Spinal cord (tissue), 10 donors: Measurements from ENCODE around the gene SLC31A2. TPM values are rescaled to one million over a fixed set of nuclear protein-coding genes. Genes with fewer than 3 reads are reported as not detected.

Source experiments
- DNase-seq, 6 donors: peaks; one replicate each; pipeline versions ENCODE4 v3.0.0 to v3.0.0-alpha.2; 2013 to 2015; ENCODE audit warnings: low spot score in 6 of 6, low read depth in 4 of 6
- H3K27ac ChIP-seq: one replicate; pipeline ENCODE4 v1.5.1; 2013; ENCODE audit warnings: low read depth, low read length, control low read depth
- H3K27me3 ChIP-seq: one replicate; pipeline ENCODE4 v1.6.1; 2013; ENCODE audit warnings: low read length; ENCODE audit not compliant: control insufficient read depth, insufficient read depth
- H3K36me3 ChIP-seq: one replicate; pipeline ENCODE4 v1.6.1; 2013; ENCODE audit warnings: low read length; ENCODE audit not compliant: control insufficient read depth, insufficient read depth
- H3K4me1 ChIP-seq: one replicate; pipeline ENCODE4 v1.6.1; 2013; ENCODE audit warnings: low read length; ENCODE audit not compliant: control insufficient read depth, insufficient read depth
- H3K4me3 ChIP-seq: one replicate; pipeline ENCODE4 v1.5.1; 2013; ENCODE audit warnings: low read depth, low read length, control low read depth
- H3K9me3 ChIP-seq: one replicate; pipeline ENCODE4 v1.6.1; 2013; ENCODE audit warnings: low read length; ENCODE audit not compliant: control insufficient read depth, insufficient read depth
- WGBS: methylation state at CpG from one replicate; pipeline ENCODE4 v1.1.5; 2013; ENCODE audit warnings: missing lambda C conversion rate; ENCODE audit not compliant: insufficient coverage; 5-methylcytosine and 5-hydroxymethylcytosine counted together
- polyA plus RNA-seq, 2 donors: library from polyadenylated mRNA; unstranded; fragments of 120-200 nt; gene quantifications; one replicate each; pipeline ENCODE4 v1.2.1, GENCODE V29; 2013; ENCODE audit not compliant: insufficient read length in 2 of 2
- total RNA-seq, 2 donors: library from RNA; depleted of rRNA in 1 of 2; stranded (reverse); fragments of 120-200 nt in 1 of 2; fragments of >200 nt in 1 of 2; gene quantifications; one replicate each; pipeline versions ENCODE4 v1.2.3 to v1.2.4, GENCODE V29; 2013 to 2014
- donor health status: healthy.

SLC31A2 gene
- total and polyA plus RNA-seq, 4 donors: 14.9 to 27.7 (median 18.8) TPM

- no peaks in the 10 kb centered on the region for H3K4me1 ChIP-seq
- DNase-seq: no peak
- H3K36me3 ChIP-seq: peaks cover 51% of the 10 kb centered on the region
- H3K9me3 ChIP-seq: no peaks in the 10 kb centered on the region
- H3K27me3 ChIP-seq: no peaks in the 10 kb centered on the region
- no peak overlapping the region for H3K27ac ChIP-seq
- H3K4me3 ChIP-seq: no peak overlapping the region
Observed at GRCh38 chr9:113181165-113181564, 30.4 kb downstream of the SLC31A2 start.

- no peaks in the 10 kb centered on the region for H3K4me1 ChIP-seq
- no peaks in the 10 kb centered on the region for H3K27me3 ChIP-seq
- no peak overlapping the region for H3K4me3 ChIP-seq
- no peak overlapping the region for H3K27ac ChIP-seq
- 88% methylated on average over 1 of the region's 2 CpGs for WGBS
- no peak for DNase-seq
- H3K36me3 ChIP-seq: peaks cover 49% of the 10 kb centered on the region
- no peaks in the 10 kb centered on the region for H3K9me3 ChIP-seq
Observed at GRCh38 chr9:113183956-113184488, 33.2 kb downstream of the SLC31A2 start.

GRCh38 chr9:113184539-113184938 lies 33.7 kb downstream of the SLC31A2 start:
- Histone ChIP-seq H3K27ac (no peak overlapping the region), H3K36me3 (peaks cover 44% of the 10 kb centered on the region)

GRCh38 chr9:113185271-113185670 lies 34.5 kb downstream of the SLC31A2 start:
- Histone ChIP-seq H3K9me3 (no peaks in the 10 kb centered on the region), H3K4me1 (no peaks in the 10 kb centered on the region), H3K27ac (no peak overlapping the region), H3K4me3 (no peak overlapping the region), H3K36me3 (peaks cover 44% of the 10 kb centered on the region), H3K27me3 (no peaks in the 10 kb centered on the region)
- DNase-seq: no peak
- 87% methylated on average over 3 of the region's 4 CpGs for WGBS

More at GRCh38 chr9:113184539-113184938, 33.7 kb downstream of the SLC31A2 start:
- no CpG with 5 or more reads among the region's 2 CpGs for WGBS
- Histone ChIP-seq H3K9me3 (no peaks in the 10 kb centered on the region), H3K4me1 (no peaks in the 10 kb centered on the region), H3K4me3 (no peak overlapping the region), H3K27me3 (no peaks in the 10 kb centered on the region)
- no peak for DNase-seq

- H3K36me3 ChIP-seq: peaks cover 37% of the 10 kb centered on the region
- whole genome bisulfite sequencing: 97% methylated on average over 6 of the region's 7 CpGs
- H3K9me3 ChIP-seq: no peaks in the 10 kb centered on the region
- no peak overlapping the region for H3K4me3 ChIP-seq
- no peaks in the 10 kb centered on the region for H3K4me1 ChIP-seq
- H3K27me3 ChIP-seq: no peaks in the 10 kb centered on the region
- no peak for DNase-seq
- no peak overlapping the region for H3K27ac ChIP-seq
Observed at GRCh38 chr9:113186137-113186755, 35.4 kb downstream of the SLC31A2 start.

DNA sequence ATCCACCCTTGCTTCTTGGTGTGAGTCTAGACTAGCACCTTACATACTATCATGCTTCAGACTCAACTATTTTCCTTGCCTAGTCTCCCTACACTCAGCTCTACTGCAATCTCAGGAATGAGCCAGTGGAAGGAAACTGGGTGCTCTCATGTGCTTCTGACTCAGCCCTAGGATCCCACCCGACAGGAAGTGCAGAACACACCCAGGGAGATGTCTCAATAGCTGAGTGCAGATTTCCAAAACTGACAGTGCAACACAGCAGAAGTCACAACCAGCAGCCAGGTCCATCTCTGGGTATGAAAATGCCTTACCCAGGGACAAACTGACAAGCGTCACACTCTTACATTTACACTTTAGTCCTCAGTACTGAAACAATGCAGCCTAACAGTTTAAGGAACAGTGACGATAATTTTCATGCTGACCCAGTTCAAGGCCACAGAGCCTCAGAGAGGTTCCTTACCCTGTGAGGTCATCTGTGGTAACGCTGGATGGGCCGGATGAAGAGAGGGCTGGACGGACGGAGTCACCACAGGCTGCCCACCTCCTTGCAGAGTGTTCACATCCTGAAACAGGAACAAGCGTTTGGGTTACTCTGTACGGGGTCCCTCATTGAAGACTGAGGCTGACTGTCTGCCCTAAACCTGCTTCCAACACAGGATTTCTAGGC lies 37.3 kb downstream of the SLC31A2 start:
- no peak overlapping the region for H3K27ac ChIP-seq
- 88% methylated on average over 9 of the region's 9 CpGs for WGBS
- peaks cover 29% of the 10 kb centered on the region for H3K36me3 ChIP-seq
- H3K4me3 ChIP-seq: no peak overlapping the region
- no peaks in the 10 kb centered on the region for H3K4me1 ChIP-seq
- H3K27me3 ChIP-seq: no peaks in the 10 kb centered on the region
- peak in 1 of 6 donors; percentile 3 for DNase-seq
- no peaks in the 10 kb centered on the region for H3K9me3 ChIP-seq

DNA sequence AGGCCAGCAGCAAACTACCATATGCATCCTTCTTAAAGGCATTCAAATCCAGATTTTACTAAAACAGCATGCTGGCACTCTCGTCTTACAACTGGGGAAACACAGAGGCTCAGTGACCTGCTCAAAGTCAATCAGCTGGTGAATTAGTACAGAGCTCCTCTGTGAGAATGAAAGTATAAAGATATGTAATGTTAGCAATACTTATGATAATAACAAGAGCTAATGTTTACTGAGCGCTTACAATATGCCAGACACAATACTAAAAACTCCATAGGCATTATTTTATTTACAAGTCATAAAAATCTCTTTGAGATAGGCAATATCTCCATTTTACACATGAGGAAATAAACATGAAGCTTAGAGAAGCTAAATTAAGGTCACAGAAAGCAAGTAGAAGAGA lies 41.6 kb downstream of the SLC31A2 start:
- H3K9me3 ChIP-seq: no peaks in the 10 kb centered on the region
- H3K27me3 ChIP-seq: no peaks in the 10 kb centered on the region
- peaks cover 11% of the 10 kb centered on the region for H3K36me3 ChIP-seq
- DNase-seq: no peak
- no peak overlapping the region for H3K27ac ChIP-seq
- H3K4me3 ChIP-seq: no peak overlapping the region
- no CpG with 5 or more reads among the region's 2 CpGs for WGBS
- H3K4me1 ChIP-seq: no peaks in the 10 kb centered on the region

DNA sequence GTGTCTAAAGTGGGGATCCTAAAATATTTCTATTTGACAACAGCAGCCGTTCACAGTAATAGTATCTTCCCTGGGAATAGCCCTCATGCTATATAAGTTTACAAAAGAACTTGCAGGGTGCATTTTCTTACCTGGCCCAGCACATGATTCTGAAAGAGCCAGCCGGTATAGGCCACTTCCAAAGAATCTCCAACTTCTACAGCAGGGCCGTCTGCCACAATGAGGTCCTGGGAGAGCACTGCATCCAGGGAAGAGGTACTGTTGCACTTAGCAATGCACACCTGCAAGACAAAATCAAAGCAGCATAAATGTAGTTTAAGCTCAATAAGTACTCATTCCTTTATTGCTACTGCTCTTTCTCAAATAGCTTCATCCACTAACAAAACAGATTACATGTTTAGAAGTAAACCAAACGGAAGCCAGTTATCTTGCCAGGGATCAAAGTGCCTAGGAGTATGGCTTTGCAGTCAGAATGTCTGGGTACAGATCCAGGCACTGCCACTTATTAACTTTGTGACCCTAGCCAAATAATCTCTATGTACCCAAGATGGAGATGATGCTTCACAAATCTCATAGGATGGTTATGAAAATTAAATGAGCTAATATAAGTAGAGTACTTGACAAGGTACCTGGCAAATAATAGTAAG lies 49.0 kb downstream of the SLC31A2 start:
- Histone ChIP-seq H3K27me3 (no peaks in the 10 kb centered on the region), H3K9me3 (no peaks in the 10 kb centered on the region), H3K4me3 (no peak overlapping the region), H3K4me1 (no peaks in the 10 kb centered on the region), H3K27ac (no peak overlapping the region), H3K36me3 (peaks cover 20% of the 10 kb centered on the region)
- WGBS: 100% methylated on average over 3 of the region's 4 CpGs
- DNase-seq: no peak

DNA sequence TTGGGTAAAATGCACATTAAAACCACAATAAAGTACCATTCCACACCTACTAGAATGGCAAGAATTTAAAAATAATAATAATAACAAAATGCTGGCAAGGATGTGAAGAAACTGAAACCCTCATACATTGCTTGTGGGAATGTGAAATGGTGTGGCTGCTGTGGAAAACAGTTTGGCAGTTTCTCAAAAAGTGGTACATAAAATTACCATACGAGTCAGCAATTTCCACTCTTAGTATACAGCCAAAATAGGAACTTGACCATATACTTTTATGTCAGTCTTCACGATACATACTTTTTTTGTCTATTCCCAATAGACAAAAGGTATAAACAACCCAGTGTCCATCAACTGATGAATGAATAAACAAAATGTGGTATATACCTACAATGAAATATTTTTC lies 54.6 kb downstream of the SLC31A2 start:
- Histone ChIP-seq H3K4me3 (no peak overlapping the region), H3K27ac (no peak overlapping the region), H3K27me3 (no peaks in the 10 kb centered on the region), H3K9me3 (no peaks in the 10 kb centered on the region), H3K36me3 (peaks cover 24% of the 10 kb centered on the region), H3K4me1 (no peaks in the 10 kb centered on the region)
- no peak for DNase-seq
- WGBS: no CpG with 5 or more reads among the region's 2 CpGs
